ENCODE measurements around the gene CELF2.

CELF2 gene

DNA sequence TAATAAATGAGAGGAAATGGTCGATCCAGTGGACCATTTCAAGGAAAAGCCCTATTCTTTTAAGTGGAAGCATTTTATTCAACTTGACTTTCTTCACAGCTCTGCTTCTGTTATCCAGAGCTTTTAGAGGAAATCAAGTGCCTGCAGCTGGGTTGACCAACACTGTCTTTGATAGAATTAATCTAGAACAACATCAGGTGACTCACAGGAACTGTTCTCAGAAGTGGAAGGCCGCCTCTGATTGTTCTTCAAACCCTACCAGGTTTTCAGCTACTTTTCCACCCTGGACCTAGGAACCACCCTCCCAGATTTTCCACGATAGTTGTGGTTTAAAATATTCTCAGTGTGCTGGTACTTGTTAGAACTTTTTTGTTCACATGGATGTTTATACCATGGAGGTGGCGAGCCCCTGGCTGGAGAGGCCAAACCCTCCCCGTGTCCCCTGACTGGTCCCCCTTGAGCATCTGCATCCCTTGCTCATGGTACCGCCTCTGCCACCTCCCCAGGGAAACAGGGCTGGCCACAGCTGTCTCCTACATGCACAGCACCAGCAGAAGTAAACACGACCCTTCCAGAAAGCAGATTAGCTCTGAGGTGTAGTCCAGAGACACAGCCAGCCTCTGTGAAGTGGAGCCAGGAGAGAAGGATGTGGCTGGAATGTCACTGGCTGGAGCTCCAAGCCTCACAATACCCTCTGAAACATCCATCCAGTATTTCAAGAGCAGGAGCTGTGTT, 300.4 kb downstream of the CELF2 start:
- ATAC-seq: no peak
- TF ChIP-seq, protein P1, sequence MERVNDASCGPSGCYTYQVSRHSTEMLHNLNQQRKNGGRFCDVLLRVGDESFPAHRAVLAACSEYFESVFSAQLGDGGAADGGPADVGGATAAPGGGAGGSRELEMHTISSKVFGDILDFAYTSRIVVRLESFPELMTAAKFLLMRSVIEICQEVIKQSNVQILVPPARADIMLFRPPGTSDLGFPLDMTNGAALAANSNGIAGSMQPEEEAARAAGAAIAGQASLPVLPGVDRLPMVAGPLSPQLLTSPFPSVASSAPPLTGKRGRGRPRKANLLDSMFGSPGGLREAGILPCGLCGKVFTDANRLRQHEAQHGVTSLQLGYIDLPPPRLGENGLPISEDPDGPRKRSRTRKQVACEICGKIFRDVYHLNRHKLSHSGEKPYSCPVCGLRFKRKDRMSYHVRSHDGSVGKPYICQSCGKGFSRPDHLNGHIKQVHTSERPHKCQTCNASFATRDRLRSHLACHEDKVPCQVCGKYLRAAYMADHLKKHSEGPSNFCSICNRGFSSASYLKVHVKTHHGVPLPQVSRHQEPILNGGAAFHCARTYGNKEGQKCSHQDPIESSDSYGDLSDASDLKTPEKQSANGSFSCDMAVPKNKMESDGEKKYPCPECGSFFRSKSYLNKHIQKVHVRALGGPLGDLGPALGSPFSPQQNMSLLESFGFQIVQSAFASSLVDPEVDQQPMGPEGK (CRISPR knock-in tag; IDR thresholded peaks at IDR 0.05; ENCODE audit: borderline replicate concordance): no peak
- TF ChIP-seq ISL1 (CRISPR knock-in tag; IDR thresholded peaks at IDR 0.05) (no peak), CSDC2 (CRISPR knock-in tag; IDR thresholded peaks at IDR 0.05) (no peak), ARNTL (CRISPR knock-in tag; IDR thresholded peaks at IDR 0.05; ENCODE audit: borderline replicate concordance, low read depth) (no peak)
- TF ChIP-seq, protein P2, sequence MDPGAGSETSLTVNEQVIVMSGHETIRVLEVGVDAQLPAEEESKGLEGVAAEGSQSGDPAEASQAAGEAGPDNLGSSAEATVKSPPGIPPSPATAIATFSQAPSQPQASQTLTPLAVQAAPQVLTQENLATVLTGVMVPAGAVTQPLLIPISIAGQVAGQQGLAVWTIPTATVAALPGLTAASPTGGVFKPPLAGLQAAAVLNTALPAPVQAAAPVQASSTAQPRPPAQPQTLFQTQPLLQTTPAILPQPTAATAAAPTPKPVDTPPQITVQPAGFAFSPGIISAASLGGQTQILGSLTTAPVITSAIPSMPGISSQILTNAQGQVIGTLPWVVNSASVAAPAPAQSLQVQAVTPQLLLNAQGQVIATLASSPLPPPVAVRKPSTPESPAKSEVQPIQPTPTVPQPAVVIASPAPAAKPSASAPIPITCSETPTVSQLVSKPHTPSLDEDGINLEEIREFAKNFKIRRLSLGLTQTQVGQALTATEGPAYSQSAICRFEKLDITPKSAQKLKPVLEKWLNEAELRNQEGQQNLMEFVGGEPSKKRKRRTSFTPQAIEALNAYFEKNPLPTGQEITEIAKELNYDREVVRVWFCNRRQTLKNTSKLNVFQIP (CRISPR knock-in tag; IDR thresholded peaks at IDR 0.05; ENCODE audit: borderline replicate concordance, low read depth): no peak

DNA sequence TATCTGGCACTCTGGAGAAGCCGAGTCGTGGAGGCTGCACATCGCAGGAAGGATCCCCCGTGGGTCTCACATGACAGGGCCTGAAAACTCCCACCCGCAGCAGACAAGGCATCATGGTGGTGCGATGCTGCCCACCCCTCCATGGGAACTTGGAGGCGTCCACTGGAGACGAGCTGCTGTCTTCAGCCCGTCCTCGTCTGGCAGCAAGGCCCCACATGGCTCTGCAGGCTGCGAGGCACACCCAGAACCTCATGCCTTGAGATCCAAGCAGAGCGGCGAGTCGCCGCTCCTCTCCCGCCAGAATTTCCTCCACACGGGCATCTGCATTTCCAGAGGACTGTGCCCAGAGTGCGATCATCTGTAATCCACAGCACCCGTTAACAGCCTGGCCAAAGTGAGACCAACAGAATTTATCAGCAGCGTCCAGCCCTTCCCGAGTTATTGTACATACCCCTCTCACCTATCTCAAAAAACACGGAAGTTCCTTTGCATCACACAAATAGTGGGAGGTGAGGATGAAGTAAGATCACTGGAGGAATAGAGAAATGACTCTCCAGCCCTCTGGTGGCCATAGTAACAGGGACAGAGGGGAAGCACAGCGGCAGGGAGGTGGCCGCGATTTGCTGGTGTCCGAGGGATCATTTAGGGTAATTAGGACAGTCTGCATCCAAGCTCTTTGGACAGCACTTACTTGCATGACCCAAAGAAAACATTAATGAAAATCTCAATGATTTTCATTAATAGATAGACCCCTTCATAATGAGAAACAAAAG, 301.3 kb downstream of the CELF2 start:
- no peak for ATAC-seq
- TF ChIP-seq ZFP3 (CRISPR knock-in tag; IDR thresholded peaks at IDR 0.05) (no peak), RARB (CRISPR knock-in tag; IDR thresholded peaks at IDR 0.05) (no peak), PPARA (CRISPR knock-in tag; IDR thresholded peaks at IDR 0.05; ENCODE audit: borderline replicate concordance) (no peak), SNAI2 (CRISPR knock-in tag; IDR thresholded peaks at IDR 0.05) (no peak), TOX (CRISPR knock-in tag; IDR thresholded peaks at IDR 0.05; ENCODE audit: borderline replicate concordance) (no peak), ARNTL (CRISPR knock-in tag; IDR thresholded peaks at IDR 0.05; ENCODE audit: borderline replicate concordance, low read depth) (no peak), ISL1 (CRISPR knock-in tag; IDR thresholded peaks at IDR 0.05) (no peak), TCF4 (CRISPR knock-in tag; IDR thresholded peaks at IDR 0.05; ENCODE audit: borderline replicate concordance) (no peak), ZC3H10 (CRISPR knock-in tag; IDR thresholded peaks at IDR 0.05) (no peak), ESRRG (CRISPR knock-in tag; IDR thresholded peaks at IDR 0.05) (no peak), CSDC2 (CRISPR knock-in tag; IDR thresholded peaks at IDR 0.05) (no peak), OSR1 (CRISPR knock-in tag; IDR thresholded peaks at IDR 0.05) (no peak)
- TF ChIP-seq, protein P1 (CRISPR knock-in tag; IDR thresholded peaks at IDR 0.05; ENCODE audit: borderline replicate concordance): no peak
- TF ChIP-seq, protein P3, sequence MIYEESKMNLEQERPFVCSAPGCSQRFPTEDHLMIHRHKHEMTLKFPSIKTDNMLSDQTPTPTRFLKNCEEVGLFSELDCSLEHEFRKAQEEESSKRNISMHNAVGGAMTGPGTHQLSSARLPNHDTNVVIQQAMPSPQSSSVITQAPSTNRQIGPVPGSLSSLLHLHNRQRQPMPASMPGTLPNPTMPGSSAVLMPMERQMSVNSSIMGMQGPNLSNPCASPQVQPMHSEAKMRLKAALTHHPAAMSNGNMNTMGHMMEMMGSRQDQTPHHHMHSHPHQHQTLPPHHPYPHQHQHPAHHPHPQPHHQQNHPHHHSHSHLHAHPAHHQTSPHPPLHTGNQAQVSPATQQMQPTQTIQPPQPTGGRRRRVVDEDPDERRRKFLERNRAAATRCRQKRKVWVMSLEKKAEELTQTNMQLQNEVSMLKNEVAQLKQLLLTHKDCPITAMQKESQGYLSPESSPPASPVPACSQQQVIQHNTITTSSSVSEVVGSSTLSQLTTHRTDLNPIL (CRISPR knock-in tag; IDR thresholded peaks at IDR 0.05; ENCODE audit: low read depth): no peak
- TF ChIP-seq, protein P2 (CRISPR knock-in tag; IDR thresholded peaks at IDR 0.05; ENCODE audit: borderline replicate concordance, low read depth): no peak
- TF ChIP-seq, protein P4, sequence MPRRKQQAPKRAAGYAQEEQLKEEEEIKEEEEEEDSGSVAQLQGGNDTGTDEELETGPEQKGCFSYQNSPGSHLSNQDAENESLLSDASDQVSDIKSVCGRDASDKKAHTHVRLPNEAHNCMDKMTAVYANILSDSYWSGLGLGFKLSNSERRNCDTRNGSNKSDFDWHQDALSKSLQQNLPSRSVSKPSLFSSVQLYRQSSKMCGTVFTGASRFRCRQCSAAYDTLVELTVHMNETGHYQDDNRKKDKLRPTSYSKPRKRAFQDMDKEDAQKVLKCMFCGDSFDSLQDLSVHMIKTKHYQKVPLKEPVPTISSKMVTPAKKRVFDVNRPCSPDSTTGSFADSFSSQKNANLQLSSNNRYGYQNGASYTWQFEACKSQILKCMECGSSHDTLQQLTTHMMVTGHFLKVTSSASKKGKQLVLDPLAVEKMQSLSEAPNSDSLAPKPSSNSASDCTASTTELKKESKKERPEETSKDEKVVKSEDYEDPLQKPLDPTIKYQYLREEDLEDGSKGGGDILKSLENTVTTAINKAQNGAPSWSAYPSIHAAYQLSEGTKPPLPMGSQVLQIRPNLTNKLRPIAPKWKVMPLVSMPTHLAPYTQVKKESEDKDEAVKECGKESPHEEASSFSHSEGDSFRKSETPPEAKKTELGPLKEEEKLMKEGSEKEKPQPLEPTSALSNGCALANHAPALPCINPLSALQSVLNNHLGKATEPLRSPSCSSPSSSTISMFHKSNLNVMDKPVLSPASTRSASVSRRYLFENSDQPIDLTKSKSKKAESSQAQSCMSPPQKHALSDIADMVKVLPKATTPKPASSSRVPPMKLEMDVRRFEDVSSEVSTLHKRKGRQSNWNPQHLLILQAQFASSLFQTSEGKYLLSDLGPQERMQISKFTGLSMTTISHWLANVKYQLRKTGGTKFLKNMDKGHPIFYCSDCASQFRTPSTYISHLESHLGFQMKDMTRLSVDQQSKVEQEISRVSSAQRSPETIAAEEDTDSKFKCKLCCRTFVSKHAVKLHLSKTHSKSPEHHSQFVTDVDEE (CRISPR knock-in tag; IDR thresholded peaks at IDR 0.05): no peak
- TF ChIP-seq, protein P5, sequence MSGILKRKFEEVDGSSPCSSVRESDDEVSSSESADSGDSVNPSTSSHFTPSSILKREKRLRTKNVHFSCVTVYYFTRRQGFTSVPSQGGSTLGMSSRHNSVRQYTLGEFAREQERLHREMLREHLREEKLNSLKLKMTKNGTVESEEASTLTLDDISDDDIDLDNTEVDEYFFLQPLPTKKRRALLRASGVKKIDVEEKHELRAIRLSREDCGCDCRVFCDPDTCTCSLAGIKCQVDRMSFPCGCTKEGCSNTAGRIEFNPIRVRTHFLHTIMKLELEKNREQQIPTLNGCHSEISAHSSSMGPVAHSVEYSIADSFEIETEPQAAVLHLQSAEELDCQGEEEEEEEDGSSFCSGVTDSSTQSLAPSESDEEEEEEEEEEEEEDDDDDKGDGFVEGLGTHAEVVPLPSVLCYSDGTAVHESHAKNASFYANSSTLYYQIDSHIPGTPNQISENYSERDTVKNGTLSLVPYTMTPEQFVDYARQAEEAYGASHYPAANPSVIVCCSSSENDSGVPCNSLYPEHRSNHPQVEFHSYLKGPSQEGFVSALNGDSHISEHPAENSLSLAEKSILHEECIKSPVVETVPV (CRISPR knock-in tag; IDR thresholded peaks at IDR 0.05): no peak

Data from SK-N-SH treated with all-trans-retinoic acid at 6 μM for 48 hours (cell line).